Epithelial cell of esophagus (primary cell): ENCODE measurements around the gene GPR17.

Experiments
- DNase-seq: peaks from one replicate; pipeline ENCODE4 v3.0.0; 2010; ENCODE audit warnings: low read depth
- H3K4me3 ChIP-seq: 2 replicates; pipeline ENCODE4 v1.5.1; 2011; ENCODE audit warnings: mild to moderate bottlenecking, low read length, control low read depth
- TF ChIP-seq, protein P1 (sequence below): IDR thresholded peaks from 2 replicates; pipeline ENCODE4 v1.5.1; 2011; ENCODE audit warnings: low read depth, mild to moderate bottlenecking, low read length, control low read depth, inconsistent platforms; ENCODE audit not compliant: insufficient read depth; ENCODE audit errors: missing control alignments

The GPR17 gene

DNA sequence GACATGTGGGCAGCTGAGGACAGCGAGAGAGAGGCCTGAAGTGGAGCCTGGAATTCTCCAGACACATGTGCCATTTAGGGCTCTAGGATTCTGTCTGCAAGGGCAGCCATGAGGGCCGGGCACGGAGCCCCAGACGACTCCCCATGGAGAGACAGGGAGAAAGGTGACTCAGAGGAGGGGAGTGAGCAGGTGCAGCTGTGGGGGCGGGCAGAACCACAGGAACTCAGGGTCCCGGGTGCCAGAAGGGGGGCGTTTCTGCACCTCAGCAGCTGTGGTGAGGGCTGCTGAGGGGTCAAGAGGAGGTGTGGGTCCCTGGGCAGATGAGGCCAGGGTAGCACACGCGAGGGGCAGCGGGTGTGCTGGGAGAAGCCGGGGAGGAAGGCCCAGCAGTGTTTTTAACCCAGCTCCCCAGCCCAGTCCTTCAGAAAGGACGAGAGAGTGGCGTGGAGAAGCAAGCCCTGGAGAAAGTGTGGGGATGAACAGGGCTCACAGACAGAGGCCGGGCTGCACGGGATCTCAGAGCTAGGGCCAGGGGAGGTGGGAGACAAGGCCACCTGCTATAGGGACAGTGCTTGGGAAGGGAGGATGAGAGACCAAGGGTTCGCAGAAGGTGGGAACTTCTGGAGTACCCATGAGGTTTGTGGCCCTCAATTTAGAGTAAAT lies 7.6 kb downstream of the GPR17 start:
- no peak for DNase-seq
- no peak overlapping the region for H3K4me3 ChIP-seq
- TF ChIP-seq, protein P1, sequence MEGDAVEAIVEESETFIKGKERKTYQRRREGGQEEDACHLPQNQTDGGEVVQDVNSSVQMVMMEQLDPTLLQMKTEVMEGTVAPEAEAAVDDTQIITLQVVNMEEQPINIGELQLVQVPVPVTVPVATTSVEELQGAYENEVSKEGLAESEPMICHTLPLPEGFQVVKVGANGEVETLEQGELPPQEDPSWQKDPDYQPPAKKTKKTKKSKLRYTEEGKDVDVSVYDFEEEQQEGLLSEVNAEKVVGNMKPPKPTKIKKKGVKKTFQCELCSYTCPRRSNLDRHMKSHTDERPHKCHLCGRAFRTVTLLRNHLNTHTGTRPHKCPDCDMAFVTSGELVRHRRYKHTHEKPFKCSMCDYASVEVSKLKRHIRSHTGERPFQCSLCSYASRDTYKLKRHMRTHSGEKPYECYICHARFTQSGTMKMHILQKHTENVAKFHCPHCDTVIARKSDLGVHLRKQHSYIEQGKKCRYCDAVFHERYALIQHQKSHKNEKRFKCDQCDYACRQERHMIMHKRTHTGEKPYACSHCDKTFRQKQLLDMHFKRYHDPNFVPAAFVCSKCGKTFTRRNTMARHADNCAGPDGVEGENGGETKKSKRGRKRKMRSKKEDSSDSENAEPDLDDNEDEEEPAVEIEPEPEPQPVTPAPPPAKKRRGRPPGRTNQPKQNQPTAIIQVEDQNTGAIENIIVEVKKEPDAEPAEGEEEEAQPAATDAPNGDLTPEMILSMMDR = no peak

DNA sequence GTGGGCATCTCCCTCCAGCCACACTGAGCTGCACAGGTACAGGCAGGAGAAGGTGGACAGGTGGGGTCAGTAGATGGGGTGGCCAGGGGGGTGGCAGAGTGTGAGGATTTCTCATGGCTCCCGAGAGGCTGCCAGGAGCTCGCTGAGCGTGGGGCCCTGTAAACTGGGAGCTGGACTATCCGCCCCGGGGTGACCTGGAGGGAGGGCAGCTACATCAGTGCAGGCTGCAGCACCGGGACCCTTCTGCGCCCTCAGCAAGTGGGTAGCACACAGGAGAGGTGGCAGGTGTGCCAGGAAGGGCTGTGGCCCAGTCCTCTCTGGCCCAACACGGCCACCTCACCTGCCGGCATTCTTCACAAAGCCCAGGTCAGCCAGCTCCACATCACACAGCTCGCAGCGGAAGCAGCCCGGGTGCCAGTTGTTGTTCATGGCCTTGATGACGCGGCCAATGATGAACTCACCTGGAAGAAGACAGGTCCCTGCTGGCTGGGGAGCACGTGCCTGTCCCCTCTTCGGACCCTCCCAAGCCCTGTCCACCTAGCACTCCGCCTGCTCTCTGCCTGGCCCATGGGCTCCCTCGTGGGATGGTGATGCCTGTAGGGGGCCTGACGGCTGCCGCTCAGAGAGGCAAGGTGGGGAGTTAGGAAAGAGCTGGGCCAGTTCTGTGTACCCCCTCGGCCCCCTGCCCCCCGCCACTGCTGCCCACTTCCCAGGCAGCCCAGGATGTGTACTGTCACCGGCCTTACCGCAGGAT lies 8.3 kb downstream of the GPR17 start:
- no peak overlapping the region for H3K4me3 ChIP-seq
- DNase-seq = no peak
- TF ChIP-seq, protein P1 = no peak

DNA sequence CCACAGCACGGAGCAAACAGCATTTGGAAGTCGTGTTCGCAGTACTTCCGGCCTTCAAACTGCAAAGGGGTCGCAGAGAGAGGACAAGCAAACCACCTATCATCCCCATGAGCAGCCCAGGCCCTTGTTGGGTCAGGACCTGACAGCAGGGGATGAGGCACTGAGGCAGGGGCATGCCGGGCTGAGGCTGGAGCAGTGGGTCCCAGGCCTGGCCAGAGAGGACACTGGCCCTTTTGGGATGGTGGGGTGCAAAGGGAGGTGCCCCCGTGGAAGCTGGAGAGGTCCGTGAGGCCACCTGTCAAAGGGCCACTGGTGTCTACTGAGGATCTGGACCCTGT lies 8.9 kb downstream of the GPR17 start:
- DNase-seq = no peak
- no peak overlapping the region for H3K4me3 ChIP-seq
- TF ChIP-seq, protein P1 = no peak

DNA sequence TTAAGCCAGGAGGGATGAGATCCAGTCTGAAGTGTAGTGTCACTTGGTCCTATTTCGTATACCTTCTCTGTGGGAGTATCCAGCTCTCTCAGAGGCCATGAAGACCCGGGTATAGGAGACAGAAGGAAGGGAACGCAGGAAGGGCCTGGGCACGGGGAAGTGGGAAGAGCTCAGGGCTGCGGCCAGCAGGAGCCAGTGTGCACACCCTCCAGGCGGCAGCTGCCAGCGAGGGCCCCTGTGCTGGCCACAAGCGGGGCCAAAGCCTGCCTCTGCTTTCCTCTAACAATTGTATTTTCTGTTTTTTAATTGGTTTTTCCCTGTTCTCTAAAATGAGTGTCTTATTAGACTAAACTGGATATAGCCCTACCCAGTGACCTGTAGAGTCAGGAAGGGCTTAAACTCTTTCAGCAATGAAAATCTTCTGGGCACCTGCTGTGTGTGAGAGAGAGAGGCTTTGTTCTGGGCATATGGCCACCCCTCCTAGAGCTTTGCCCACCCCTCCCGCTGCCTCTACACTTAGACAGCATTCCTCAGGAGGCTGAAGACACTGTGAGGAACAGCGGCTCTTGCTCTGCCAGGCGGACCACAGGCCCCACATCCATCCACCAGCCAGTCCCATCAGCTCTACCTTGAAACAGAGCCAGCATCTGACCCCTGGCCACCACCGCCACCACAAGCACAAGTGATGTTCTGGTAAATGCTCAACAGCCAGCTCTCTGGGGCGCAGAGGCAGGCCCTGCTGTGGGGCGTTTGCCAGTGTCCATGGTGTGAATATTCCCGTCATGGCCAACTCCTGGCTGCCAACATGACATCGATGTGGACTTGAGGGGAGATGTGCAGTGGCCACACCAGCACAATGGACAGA lies 9.5 kb downstream of the GPR17 start:
- H3K4me3 ChIP-seq = no peak overlapping the region
- DNase-seq = no peak
- TF ChIP-seq, protein P1 = no peak

DNA sequence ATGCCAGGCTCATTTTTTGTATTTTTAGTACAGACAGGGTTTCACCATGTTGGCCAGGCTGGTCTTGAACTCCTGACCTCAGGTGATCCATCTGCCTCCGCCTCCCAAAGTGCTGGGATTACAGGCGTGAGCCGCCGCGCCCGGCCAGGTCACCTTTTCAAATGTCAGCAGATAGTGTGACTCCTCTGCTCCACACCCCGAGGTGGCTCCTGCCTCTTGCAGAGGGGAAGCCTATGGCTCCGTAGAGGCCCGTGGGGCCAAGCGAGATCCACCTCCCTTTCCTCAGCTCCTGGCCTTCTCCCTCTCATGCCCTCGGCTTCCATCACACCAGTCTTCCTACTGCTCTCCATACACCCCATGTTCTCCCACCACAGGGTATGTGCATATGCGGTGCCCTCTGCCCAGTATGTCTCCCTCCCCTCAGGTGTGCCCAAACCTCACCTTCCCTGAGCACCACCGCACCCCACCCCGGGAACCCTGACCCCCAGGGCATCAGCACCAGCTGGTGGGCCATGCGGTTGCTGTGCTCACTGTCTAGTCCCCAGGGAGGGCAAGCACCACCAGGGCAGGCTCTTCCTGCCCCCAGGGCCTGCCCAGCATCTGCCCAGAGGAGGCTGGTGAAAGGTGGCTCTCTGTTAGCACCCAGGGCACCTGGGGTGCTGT lies 10.7 kb downstream of the GPR17 start:
- TF ChIP-seq, protein P1 = no peak
- no peak for DNase-seq
- no peak overlapping the region for H3K4me3 ChIP-seq

DNA sequence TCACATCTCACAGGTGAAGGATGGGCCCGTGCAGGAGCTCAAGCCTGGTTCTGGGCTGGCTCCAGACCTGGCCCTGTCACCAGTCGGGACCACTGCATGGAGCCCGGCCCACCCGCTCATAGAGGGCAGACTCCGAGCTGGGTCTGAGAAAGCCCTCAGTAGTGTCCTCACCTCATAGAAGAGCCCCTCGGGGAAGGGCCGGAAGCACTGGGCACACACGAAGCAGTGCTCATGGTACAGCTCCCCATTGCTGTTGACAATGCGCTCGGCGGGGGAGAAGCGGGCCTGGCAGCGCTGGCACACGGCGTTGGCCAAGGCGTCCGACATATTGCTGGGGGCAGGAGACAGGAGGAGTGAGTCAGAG lies 11.3 kb downstream of the GPR17 start:
- DNase-seq = no peak
- H3K4me3 ChIP-seq = no peak overlapping the region
- TF ChIP-seq, protein P1 = no peak
